Glomerular visceral epithelial cell (primary cell): Measurements from ENCODE around the gene CLBA1.

Experiments
- DNase-seq: peaks from one replicate; pipeline ENCODE4 v3.0.0-alpha.2; 2016; ENCODE audit errors: extremely low spot score

CLBA1 gene

GRCh38 chr14:104979758-104980610 lies 5.6 kb upstream of the CLBA1 start:
- DNase-seq = peak; percentile 89

DNA sequence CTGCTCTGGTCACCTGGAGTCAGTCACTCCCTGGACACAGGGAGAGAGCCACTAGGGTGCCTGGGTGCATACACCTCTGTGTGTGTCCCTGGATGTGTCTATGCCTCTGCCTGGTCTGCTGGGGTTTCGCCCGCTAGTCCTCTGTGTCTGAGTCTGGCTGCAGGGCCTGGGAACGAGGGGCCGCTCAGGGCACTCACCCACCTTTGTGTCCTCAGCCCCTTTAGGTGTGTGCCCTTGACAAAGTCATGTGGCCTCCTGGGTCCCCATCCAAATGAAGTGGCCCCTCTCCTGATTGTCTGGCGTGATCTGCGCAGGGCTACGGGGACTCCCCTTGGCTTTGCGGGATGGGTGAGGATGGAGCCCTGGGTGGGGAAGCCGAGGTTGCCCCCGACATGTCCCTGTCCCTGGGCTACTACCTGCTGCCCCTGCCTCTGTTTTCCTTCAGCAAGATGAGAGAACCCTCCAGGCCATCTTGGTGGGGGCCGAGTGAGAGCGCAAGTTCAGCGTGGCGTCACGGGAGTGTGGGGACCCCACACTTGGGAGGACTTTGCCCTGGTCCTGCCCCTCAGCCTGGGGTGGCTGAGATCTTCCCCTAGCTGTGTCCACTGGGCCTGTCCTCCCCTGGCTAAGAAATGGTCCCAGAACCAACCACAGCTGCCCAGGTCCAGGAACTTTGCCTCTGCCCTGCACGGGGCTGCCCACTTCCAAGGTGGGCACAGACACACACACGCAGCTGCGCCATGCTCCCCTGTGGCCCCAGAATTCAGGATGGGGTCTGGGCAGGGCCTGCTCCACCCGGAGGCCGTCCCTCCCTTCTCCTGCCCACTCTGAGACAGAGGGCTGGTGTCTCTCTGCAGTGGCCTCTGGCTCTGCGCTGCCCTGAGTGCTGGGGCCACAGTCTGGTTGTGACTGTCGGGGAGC lies 4.7 kb upstream of the CLBA1 start:
- no peak for DNase-seq

DNA sequence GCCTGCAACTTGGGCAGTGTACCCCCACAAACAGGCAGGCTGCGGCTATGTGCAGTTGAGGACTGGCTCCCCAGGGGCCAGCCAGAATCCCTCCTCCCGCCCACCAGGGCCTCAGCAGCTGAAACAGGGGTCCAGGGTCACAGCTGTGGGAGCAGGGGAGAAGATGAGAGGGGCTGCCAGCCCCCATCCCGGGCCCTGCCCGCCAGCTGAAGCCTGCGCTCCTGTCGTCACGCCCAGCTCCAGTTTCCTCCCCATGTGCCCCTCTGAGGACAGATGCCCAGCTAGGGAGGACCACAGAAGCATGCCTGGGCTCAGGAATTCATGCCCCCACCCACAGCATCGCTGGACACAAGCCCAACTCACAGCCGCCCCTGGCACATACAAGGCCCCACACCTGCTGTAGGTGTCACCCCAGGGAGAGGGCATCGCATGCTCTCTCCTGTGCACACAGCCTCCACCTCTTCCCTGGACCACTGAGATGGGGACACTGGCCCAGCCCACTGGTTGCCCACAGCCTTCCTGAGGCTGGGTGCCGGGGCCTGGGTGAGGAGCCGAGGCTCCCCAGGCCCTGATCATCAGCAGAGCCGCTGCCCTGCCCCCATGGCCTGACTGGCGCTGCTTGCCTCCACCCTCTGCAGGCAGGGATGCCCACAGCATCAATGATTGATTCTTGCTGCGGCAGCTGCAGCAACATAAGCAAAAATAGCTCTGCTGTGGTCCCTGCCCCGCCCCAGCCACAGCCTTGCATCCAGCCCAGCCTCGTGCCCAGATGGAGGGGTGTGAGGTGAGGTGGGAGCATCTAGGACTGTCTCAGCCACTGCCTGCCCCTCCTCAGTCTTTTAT lies 3.7 kb upstream of the CLBA1 start:
- DNase-seq = peak; percentile 41

DNA sequence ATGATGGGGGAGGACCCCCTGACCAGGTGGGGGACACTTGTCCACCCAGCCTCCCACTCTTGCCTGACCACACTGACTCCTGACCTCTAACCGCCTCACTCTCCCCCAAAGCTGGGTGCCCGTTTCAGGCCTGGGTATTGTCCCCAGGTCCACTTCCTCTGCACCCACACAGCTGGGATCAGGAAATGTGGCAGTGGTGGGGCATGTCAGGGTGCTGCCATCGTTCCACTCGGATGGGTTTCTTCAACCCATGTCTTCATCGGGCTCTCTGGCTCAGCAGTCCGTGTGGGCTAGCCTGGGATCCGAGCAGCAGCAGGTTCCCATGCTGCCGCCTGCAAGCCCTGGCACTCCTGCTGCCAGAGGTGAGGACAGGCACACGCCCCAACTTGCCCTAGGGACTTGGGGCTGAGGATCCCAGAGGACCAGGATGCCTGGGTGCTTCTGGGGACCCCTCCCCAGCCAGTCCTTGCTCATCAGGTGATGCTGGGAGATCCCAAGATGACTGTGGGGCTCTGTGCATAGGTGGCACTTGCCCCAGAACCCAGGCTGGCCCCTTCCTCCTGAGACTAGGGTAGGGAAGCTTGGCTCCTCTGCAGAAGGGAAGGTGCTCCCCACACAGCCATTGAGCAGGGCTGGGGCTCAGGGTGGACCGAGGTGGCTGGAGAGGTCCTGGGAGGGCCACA lies 2.9 kb upstream of the CLBA1 start:
- no peak for DNase-seq

DNA sequence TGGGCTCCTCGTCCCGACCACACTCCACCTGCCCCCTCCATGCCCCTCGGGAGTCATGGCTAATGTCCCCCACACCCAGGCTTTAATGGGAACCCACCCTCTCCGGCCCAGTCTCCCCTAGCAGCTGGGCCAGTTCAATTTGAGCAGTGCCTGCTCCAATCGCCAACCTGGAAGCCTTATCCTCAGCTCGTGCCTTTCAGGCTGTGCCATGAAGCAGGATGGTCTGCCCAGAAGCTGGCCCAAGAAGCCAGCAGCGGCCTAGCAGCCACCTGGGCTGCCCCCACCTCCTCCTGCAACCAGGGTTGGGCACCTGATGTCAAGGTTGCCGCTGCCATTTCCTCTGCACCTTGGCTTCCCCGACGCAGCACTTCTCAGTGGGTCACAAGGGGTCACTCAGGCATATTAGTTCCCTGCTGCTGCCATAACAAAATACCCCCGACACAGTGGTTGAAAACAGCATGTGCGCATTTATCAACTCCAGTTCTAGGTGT lies 2.3 kb upstream of the CLBA1 start:
- no peak for DNase-seq

DNA sequence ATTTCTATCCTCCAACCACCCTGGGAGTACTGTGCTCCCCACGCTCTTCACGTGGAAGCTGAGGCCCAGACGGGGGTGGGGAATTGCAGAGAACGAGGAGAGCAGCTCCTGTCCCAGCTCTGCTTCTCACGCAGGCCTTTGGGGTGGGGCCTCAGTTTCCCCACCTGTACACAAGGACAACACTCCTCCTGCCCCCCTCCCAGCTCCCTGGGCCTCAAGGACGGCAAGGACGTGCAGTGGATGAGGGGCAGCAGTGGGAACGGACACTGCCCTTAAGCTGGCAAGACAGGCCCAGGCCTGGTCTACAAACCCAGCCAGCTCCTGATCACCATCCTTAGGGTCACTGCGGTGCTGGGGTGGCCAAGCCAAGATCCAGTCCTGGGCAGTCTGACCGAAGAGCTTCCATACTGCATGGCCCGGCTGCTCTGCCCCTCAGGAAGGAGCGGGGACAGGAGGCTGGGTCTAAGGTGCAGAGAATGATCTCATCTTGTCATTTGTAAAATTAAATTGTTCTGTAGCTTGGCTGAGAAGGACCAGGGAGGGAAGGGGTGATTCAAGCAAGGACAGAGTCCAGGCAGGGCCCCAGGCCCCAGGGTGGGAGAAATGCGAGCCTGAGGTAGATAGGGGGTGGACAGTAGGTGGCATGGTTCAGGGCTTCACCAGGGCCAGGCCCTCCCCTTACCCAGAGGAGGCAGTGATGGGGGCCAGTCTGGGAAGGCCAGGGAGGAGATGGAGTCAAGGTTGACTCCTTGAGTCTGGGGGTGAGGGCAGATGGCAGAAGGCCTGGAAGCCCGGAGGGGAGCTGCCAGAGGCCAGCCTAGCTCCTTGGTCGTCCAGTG lies 1.3 kb upstream of the CLBA1 start:
- no peak for DNase-seq

GRCh38 chr14:104986487-104987164 lies 1.0 kb downstream of the CLBA1 start:
- no peak for DNase-seq

DNA sequence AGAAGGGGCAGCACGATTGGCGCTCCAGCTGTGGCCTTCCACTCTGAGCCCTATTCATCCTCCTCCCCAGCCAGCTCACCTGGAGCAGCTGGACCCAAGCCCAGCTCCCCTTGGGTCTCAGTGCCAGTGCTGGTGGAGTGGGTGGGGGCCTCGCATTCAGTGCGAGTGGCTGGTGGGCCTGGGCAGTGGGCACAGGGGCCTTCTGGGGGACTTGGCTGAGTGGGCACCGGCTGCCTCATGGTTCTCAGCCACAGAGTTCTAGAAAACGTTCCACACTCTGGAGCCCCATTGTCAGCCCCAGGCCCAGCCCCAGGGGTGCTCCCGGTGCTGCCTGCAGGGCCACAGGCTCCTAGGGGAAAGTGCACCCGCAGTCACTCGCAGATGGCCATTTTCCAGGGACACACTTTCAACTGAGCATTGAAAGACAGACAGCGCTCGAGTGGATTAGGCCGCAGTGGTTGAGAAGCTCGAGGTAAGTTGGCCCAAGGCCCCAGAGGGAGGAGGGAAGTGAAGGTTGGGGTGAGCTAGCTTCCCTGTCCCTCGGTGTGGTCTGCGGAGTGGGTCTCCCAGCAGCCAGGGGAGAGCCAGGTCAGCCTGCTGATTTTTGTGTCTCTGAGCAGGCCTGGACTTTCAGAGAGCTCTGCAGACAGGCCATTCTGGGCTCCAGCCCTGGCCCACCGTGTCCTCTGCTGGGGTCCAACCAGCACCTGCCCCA lies 3.8 kb downstream of the CLBA1 start:
- DNase-seq = no peak

GRCh38 chr14:104989951-104990303 lies 4.3 kb downstream of the CLBA1 start:
- no peak for DNase-seq

GRCh38 chr14:104991896-104992230 lies 6.3 kb downstream of the CLBA1 start:
- DNase-seq = no peak

DNA sequence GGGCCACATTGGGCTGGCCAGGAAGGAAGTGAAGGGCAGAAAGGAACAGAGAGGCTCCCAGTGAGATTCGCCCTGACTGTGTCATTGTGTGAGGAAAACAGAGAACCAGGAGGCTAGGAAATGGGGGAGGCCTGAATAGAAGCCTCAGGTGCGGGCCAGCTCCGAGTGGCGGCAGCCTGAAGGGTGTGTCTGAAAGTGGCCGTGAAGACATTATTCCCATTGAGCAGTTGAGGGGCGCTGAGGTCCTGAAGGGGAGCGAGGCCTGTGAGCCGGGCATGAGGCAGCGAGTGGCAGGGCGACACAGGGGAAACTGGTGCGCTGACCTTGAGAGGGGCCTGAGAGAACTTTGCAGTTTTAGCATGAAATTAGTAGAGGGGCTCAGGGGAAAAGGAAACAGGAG lies 6.9 kb downstream of the CLBA1 start:
- no peak for DNase-seq

GRCh38 chr14:104993306-104993705 lies 7.7 kb downstream of the CLBA1 start:
- DNase-seq = no peak

GRCh38 chr14:104993808-104994591 lies 8.4 kb downstream of the CLBA1 start:
- no peak for DNase-seq

GRCh38 chr14:104994978-104995377 lies 9.4 kb downstream of the CLBA1 start:
- no peak for DNase-seq

- no peak for DNase-seq
Observed at GRCh38 chr14:104996032-104996431, 10.4 kb downstream of the CLBA1 start.

DNA sequence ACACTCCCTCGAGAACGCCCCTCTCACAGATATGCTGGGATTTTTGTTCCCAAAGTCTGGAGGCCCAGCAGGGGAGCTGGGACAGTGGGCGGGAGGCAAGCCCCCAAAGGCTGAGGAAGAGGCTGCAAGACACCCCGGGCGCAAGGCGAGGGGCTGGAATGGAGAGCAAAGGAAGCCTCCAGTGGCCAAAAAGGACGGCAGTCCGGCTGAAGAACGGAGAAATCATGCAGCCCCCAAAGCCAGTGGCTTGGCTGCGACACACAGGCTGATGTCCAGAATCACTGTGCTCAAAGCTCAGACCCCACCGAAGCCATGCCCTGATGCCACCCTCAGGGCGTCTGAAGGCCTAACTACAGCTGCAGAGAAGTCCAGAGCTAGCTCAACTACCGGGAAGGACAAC lies 10.9 kb downstream of the CLBA1 start:
- no peak for DNase-seq

DNA sequence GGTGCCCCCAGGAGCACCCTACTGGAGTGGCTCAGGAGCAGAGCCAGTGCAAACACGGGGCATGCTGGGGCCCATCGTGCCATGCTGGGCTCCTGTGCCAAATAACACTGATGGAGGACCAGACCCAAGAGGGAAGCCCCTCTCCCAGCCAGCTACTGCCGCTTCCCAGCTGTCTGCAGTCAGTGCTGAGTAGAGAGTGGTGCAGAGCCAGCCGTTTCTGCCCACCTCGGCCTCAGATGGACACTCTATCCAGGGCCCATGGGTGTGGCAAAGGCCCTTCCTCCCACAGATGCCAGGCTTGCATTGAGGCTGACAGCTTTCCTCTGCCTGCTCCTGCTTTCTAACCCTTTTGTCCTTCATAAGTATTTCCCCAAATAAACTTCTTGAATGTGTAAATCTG lies 13.2 kb downstream of the CLBA1 start:
- DNase-seq = no peak

- DNase-seq = no peak
Observed at GRCh38 chr14:104999361-104999760, 13.8 kb downstream of the CLBA1 start.
